Activated naive CD8-positive, alpha-beta T cell treated with anti-CD3 and anti-CD28 coated beads, Interleukin-2, amount 50 U/mL, for 16 hours (primary cell): ENCODE results near the gene PARD3B.

Experiments
- DNase-seq: peaks from one replicate; pipeline ENCODE4 v3.0.0-alpha.2; 2020; ENCODE audit warnings: low read depth, low spot score

The PARD3B gene

DNA sequence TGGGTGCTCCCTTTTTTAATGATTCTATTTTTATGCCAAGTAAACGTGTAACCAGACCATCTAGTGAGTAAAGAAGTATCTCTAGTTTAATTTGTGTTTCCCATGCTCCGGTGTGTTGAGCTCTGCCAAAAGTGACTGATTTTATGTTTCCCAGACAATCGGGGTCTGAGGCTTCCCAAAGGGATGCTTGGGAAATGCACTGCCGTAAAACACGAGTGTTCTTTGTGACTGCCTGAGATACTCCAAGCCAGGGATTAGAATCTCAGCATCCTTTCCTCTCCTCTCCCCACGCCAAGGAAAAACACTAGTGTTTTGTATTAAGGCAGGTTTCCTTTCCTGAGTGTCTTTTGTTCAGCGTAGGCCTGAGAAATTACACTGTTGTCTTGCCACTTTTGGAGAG lies 956.6 kb downstream of the PARD3B start:
- DNase-seq = no peak

GRCh38 chr2:205505371-205505770 lies 960.1 kb downstream of the PARD3B start:
- DNase-seq = no peak

DNA sequence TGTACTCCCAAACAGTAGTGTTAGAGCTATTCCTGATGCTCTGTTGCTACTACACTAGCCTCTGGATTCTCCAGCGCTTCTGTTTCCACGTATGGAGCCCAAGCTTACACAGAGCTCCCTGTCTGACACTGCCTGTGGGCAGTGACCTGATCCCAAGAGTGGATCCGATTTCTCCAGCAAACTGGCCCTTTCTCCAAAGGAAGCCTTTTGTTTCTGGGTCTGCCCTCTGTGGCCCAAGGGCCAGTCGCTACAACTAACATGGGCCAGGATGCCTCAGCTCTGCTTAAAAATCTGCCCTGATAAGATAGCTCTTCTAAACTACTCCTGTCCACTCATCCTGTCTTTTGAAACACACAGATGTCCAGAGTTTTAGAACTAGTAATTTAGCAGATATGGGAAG lies 964.4 kb downstream of the PARD3B start:
- no peak for DNase-seq

- no peak for DNase-seq
Measured at GRCh38 chr2:205510345-205510744, 965.1 kb downstream of the PARD3B start.

GRCh38 chr2:205511221-205511620 lies 965.9 kb downstream of the PARD3B start:
- no peak for DNase-seq

DNA sequence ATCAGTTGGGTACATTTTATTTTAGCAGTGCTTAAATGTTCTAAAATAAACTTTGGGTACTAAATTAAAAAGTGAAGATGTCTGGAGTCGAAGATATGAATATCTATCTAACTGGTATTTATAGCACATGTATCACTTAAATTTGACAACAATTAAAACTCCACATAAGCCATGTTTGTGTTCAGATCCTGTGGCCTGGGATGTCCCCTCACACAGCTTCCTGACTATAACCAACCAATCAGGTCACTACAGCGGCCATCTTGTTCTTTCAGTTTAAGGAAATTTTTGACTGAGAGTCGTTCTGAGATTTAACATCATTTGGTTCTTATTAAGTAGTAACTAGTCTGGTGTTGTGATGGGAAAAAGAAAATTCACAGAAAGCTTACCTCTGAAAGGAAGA lies 966.4 kb downstream of the PARD3B start:
- DNase-seq = no peak

GRCh38 chr2:205520311-205520710 lies 975.0 kb downstream of the PARD3B start:
- no peak for DNase-seq

- DNase-seq = no peak
Measured at GRCh38 chr2:205524656-205525055, 979.4 kb downstream of the PARD3B start.

- DNase-seq = no peak
Measured at GRCh38 chr2:205527801-205528200, 982.5 kb downstream of the PARD3B start.

DNA sequence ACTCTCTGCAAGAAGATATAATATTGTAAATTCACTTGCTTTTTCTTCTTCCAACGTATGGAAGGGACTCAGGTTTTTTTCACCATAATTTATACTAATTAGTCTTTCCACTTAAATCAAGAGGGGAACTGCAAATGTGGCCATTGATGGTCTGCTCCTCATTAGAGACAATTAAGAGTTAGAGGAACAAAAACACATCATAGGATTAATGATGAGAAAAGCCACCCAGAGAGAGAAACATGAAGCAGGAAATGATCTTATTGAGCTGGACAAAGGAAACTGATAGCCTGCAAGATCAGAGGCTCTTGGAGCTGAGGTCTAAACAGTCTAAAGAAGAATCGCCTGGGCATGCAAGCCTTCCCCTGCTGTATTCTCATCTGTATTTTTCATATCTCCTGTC lies 985.8 kb downstream of the PARD3B start:
- DNase-seq = no peak

GRCh38 chr2:205531489-205532148 lies 986.3 kb downstream of the PARD3B start:
- no peak for DNase-seq

- DNase-seq = no peak
Measured at GRCh38 chr2:205535001-205535400, 989.7 kb downstream of the PARD3B start.

- DNase-seq = no peak
Measured at GRCh38 chr2:205539603-205540002, 994.3 kb downstream of the PARD3B start.

DNA sequence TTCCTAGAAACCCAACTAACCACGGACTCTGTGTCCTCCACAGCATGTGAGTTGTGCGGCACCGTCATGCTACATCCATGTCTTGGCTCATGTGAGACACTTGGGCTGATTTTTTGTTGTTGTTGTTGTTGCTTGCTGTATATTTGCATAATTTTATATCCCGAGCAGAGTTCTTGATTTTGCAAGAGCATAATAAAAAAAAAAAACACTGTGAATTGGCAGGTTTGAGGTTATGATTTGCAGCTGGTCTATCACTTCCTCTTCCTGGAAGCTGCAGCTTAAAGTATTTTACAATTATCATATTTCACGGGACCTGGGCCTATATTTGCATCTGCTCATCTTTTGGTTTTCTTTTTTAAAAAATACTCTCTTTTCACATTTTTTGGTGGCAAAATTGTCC lies 994.8 kb downstream of the PARD3B start:
- DNase-seq = no peak

DNA sequence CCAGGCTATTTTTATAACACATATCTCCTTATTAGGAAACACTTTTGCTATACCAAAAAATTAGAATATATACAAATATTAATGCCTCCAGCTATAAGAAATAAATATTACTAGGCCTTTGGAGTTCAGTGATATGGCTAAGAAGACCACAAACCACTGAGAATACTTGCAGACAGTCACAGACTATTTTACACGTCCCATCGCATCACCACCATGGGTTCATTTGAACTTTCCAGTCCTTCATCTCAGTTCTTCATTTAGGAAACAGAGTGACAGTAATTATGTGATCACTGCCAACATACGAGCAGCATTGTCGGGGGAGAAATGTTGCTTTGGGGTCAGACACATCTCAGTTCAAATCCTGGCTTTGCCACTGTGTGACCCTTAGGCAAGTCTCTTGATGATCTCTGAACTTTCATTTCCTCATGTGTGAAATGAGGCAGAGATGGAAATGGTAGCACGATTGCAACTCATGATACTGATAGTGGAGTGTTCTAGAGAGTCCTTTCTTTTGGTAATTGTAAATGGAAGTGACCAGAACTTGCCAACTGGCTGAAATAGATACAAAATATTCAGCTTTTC lies 998.1 kb downstream of the PARD3B start:
- DNase-seq = no peak

DNA sequence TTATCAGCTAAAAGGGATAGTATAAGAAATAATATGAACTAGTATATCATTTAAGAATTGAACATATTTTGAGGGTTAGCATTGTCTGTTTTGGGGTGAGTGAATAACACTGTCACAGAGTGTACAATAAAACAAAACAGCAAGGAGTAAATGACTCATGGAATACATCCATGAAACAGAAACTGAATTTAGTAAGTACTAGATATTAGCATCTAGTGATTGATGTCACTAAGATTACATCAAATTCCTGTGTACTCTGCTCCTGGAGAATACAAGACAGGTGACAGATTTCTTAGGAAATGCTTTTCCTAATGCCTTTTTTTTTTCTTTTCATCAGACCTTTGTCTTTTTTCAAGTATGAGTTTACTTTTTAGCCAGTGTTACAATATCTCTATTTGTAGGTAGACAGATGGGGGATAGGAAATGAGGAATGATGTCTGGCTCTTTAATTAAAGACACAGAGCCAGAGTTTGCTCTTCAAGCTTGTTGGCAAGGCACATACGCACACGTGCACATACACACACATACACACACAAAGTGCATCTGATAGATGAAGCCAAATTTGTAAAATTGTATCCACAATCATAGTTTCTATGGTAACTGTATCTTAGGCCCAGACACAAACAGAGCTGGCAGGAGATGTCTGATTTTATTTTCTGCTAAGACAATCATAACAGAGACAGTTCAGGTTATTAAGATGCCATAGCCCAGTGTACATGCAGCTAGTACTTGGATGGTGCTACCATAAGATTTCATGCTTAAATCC lies 998.8 kb downstream of the PARD3B start:
- DNase-seq = no peak

DNA sequence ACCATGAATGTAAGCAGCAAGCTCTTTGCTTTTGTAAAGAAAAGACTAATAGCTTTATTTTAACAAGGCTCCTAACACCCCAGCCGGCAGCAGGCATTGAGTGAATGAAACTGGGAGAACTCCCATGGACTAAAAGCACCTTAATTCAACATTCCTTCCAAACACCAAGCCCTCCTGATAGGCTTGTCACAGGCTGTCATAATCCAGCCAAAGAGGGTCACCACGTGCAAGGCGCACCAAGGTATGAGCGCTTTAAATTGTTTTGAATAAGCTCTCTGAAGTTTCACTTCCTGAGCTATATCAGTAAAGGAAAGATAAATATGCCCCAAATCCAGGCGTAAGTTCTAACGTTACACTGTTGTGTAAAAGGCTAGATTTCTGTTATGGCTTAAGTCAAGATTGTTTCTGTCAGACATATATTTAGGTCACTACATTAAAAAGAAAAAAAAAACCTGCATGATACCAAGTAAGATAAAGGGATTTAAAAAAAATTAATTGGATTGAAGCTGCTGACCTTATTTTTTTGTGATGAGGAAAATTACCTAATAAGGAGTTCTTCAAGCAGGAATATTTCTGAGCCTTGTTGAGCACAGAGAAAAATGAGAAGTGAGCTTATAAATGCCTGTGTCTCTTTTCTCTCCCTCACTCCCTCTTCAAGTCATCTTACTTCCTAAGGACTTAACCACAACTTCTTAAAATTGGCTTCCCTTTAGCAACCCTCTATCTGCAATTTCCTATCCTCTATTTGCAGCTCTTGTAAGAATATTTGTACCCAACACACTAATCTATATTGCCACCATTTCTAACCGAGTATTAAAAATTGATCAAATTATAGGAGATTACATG lies 1000.9 kb downstream of the PARD3B start:
- no peak for DNase-seq

GRCh38 chr2:205555566-205556230 lies 1010.4 kb downstream of the PARD3B start:
- DNase-seq = no peak

- no peak for DNase-seq
Measured at GRCh38 chr2:205556357-205556756, 1011.1 kb downstream of the PARD3B start.

GRCh38 chr2:205556841-205557539 lies 1011.7 kb downstream of the PARD3B start:
- no peak for DNase-seq

- no peak for DNase-seq
Measured at GRCh38 chr2:205557873-205558272, 1012.6 kb downstream of the PARD3B start.
